GM23338 (cell line): ENCODE measurements around the gene LRRC63. TPM values are rescaled to one million over a fixed set of nuclear protein-coding genes. Genes with fewer than 3 reads are reported as not detected.
A peak's percentile ranks its signal among the peaks of the same experiment; 100 is the strongest.

Source experiments
- ATAC-seq: fragments of 200-7000 bp; cut with Tn5 transposase; 3 replicates; pipeline ENCODE4 v1.9.1; 2020
- DNase-seq: peaks from one replicate; pipeline ENCODE4 v3.0.0-alpha.2; 2015; ENCODE audit warnings: low spot score
- H2AFZ ChIP-seq: fragments of 200-600 bp; sonication (generic); 2 replicates; pipeline ENCODE4 v1.8.0; 2016; ENCODE audit warnings: antibody characterized with exemption, mild to moderate bottlenecking, moderate library complexity
- H3F3A ChIP-seq: fragments of 200-600 bp; sonication (generic); replicated peaks from 2 replicates; pipeline ENCODE4 v1.8.0; 2017; ENCODE audit warnings: antibody characterized with exemption, mixed run types, low read depth
- H3K27ac ChIP-seq: fragments of 200-600 bp; sonication (generic); 2 replicates; pipeline ENCODE4 v1.6.1; 2016; ENCODE audit warnings: low read depth
- H3K27me3 ChIP-seq: fragments of 200-600 bp; sonication (generic); 2 replicates; pipeline ENCODE4 v1.8.0; 2016; ENCODE audit warnings: mild to moderate bottlenecking, mixed run types, moderate library complexity; ENCODE audit not compliant: insufficient read depth
- H3K36me3 ChIP-seq: fragments of 200-600 bp; sonication (generic); 2 replicates; pipeline ENCODE4 v1.8.0; 2016; ENCODE audit warnings: mild to moderate bottlenecking; ENCODE audit not compliant: insufficient read depth
- H3K4me1 ChIP-seq: fragments of 200-600 bp; sonication (generic); 2 replicates; pipeline ENCODE4 v1.8.0; 2016; ENCODE audit warnings: mild to moderate bottlenecking, moderate library complexity; ENCODE audit not compliant: insufficient read depth
- H3K4me2 ChIP-seq: fragments of 200-600 bp; sonication (generic); 2 replicates; pipeline ENCODE4 v1.7.1; 2017; ENCODE audit warnings: mixed run types
- H3K4me3 ChIP-seq: fragments of 200-600 bp; sonication (generic); 2 replicates; pipeline ENCODE4 v1.6.1; 2016; ENCODE audit warnings: mixed run types
- H3K79me2 ChIP-seq: fragments of 200-600 bp; sonication (generic); replicated peaks from 2 replicates; pipeline ENCODE4 v1.8.0; 2017; ENCODE audit warnings: mild to moderate bottlenecking; ENCODE audit not compliant: insufficient read depth
- H3K9me2 ChIP-seq: fragments of 200-600 bp; sonication (generic); 2 replicates; pipeline ENCODE4 v1.8.0; 2017; ENCODE audit not compliant: insufficient read depth
- H4K20me1 ChIP-seq: fragments of 200-600 bp; sonication (generic); replicated peaks from 2 replicates; pipeline ENCODE4 v1.8.0; 2017; ENCODE audit warnings: mild to moderate bottlenecking; ENCODE audit not compliant: insufficient read depth
- H3K27ac Mint-ChIP-seq: 2 replicates; pipeline ENCODE4 v1.8.0; 2020; ENCODE audit warnings: inconsistent platforms, mild to moderate bottlenecking, moderate library complexity, mixed read lengths
- H3K27me3 Mint-ChIP-seq: 3 replicates; pipeline ENCODE4 v1.8.0; 2022; ENCODE audit warnings: low read depth, mild to moderate bottlenecking, moderate library complexity, mixed read lengths, inconsistent platforms; ENCODE audit not compliant: insufficient read depth, poor library complexity
- H3K36me3 Mint-ChIP-seq: 3 replicates; pipeline ENCODE4 v1.8.0; 2021; ENCODE audit warnings: low read depth, mild to moderate bottlenecking, inconsistent platforms, moderate library complexity, mixed read lengths
- H3K4me1 Mint-ChIP-seq: 3 replicates; pipeline ENCODE4 v1.8.0; 2020; ENCODE audit warnings: mild to moderate bottlenecking, inconsistent platforms, mixed read lengths
- H3K4me3 Mint-ChIP-seq: 3 replicates; pipeline ENCODE4 v1.8.0; 2021; ENCODE audit warnings: moderate library complexity, mild to moderate bottlenecking, inconsistent platforms, mixed read lengths
- H3K9me3 Mint-ChIP-seq: 3 replicates; pipeline ENCODE4 v1.8.0; 2020; ENCODE audit warnings: moderate library complexity, mild to moderate bottlenecking, inconsistent platforms, mixed read lengths
- CREB1 ChIP-seq: fragments of 250-450 bp; sonication (Bioruptor Pico); IDR thresholded peaks from 2 replicates; pipeline ENCODE4 v1.5.0; 2020; ENCODE audit warnings: low read depth, mild to moderate bottlenecking, moderate library complexity
- EZH2phosphoT487 ChIP-seq: fragments of 200-600 bp; sonication (generic); IDR thresholded peaks from one replicate; pipeline ENCODE4 v1.8.1; 2018; ENCODE audit warnings: antibody characterized with exemption; ENCODE audit not compliant: unreplicated experiment
- POLR2AphosphoS5 ChIP-seq: IDR thresholded peaks from 2 replicates; pipeline ENCODE4 v1.6.1; 2016; ENCODE audit warnings: antibody characterized with exemption, low read depth
- ZNF114 ChIP-seq: fragments of 250-450 bp; sonication (Bioruptor Pico); IDR thresholded peaks from 2 replicates; pipeline ENCODE4 v1.5.0; 2020; ENCODE audit warnings: mild to moderate bottlenecking, moderate library complexity
- polyA plus RNA-seq: library from polyadenylated mRNA; unstranded; fragments of >200 nt; fragmentation: Nextera tagmentation; extraction: Ambion mirVana; gene quantifications from 2 replicates; pipeline ENCODE4 v1.2.1, GENCODE V29; 2016
- total RNA-seq: library from RNA; depleted of rRNA; stranded (reverse); fragments of >200 nt; shearing (Covaris generic); gene quantifications from 2 replicates; pipeline ENCODE4 v1.2.3, GENCODE V29; 2014
- TF ChIP-seq, protein P1 (sequence below), 2 experiments: fragments of 200-600 bp in 1 of 2; sonication (generic) in 1 of 2; conservative IDR thresholded peaks; 2 replicates each; pipeline versions ENCODE4 v1.5.1 to v1.6.1; 2016 to 2017; ENCODE audit warnings: antibody characterized with exemption in 2 of 2, low read depth in 2 of 2, mild to moderate bottlenecking in 2 of 2, moderate library complexity in 1 of 2
- TF ChIP-seq, protein P2 (sequence below): IDR thresholded peaks from one replicate; pipeline ENCODE4 v1.6.1; 2018; ENCODE audit warnings: antibody characterized with exemption; ENCODE audit not compliant: unreplicated experiment
- TF ChIP-seq, protein P3 (sequence below): fragments of 250-450 bp; sonication (Bioruptor Pico); IDR thresholded peaks from 2 replicates; pipeline ENCODE4 v1.5.0; 2020; ENCODE audit warnings: mild to moderate bottlenecking, moderate library complexity
- TF ChIP-seq, protein P4 (sequence below): IDR thresholded peaks from 2 replicates; pipeline ENCODE4 v1.6.1; 2016; ENCODE audit warnings: antibody characterized with exemption

The LRRC63 gene
- total and polyA plus RNA-seq, 2 experiments from 2014 or later: not detected

DNA sequence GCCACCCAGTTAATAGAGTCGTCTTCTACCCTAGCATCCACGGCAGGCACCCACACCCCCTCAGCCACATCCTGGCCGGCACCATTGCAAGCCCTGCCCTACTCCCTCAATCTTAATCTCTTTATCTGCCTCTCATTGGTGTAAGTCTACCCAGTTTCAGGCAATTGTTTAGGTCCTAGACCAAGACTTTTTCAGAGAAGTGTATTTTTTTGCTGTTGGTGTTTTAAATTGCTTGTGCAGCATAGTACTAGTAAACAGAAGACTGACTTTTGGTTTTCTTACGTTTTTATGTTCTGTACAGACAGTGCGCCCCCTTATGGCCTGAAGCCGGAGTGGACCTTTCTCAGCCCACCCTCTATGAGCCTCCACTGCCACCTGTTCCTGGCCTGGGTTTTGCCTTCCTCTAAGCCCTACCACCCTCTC lies 27.4 kb upstream of the LRRC63 start:
- TF ChIP-seq, protein P1, sequence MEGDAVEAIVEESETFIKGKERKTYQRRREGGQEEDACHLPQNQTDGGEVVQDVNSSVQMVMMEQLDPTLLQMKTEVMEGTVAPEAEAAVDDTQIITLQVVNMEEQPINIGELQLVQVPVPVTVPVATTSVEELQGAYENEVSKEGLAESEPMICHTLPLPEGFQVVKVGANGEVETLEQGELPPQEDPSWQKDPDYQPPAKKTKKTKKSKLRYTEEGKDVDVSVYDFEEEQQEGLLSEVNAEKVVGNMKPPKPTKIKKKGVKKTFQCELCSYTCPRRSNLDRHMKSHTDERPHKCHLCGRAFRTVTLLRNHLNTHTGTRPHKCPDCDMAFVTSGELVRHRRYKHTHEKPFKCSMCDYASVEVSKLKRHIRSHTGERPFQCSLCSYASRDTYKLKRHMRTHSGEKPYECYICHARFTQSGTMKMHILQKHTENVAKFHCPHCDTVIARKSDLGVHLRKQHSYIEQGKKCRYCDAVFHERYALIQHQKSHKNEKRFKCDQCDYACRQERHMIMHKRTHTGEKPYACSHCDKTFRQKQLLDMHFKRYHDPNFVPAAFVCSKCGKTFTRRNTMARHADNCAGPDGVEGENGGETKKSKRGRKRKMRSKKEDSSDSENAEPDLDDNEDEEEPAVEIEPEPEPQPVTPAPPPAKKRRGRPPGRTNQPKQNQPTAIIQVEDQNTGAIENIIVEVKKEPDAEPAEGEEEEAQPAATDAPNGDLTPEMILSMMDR (conservative IDR thresholded peaks at IDR 0.05; ENCODE audit: low read depth in 2 of 2): peak; percentile 80 to 89
- TF ChIP-seq EZH2phosphoT487: no peak
- H3K27ac ChIP-seq: no peak overlapping the region
- H3K9me2 ChIP-seq: no peaks in the 10 kb centered on the region
- DNase-seq (peak; percentile 81), ATAC-seq (peak; percentile 98)
- no peaks in the 10 kb centered on the region for H3K79me2 ChIP-seq
- Mint-ChIP-seq H3K4me1 (peaks cover 13% of the 10 kb centered on the region; the same call in 2 of the 3 replicates), H3K9me3 (no peaks in the 10 kb centered on the region), H3K36me3 (no peaks in the 10 kb centered on the region), H3K4me3 (no peak overlapping the region), H3K27ac (no peak overlapping the region), H3K27me3 (peaks cover 9% of the 10 kb centered on the region)
- no peaks in the 10 kb centered on the region for H3K27me3 ChIP-seq
- H3F3A ChIP-seq: no peaks in the 10 kb centered on the region
- H3K4me2 ChIP-seq: no peak overlapping the region
- H4K20me1 ChIP-seq: no peaks in the 10 kb centered on the region
- H3K36me3 ChIP-seq: no peaks in the 10 kb centered on the region
- H3K4me1 ChIP-seq: peaks cover 10% of the 10 kb centered on the region
- H3K4me3 ChIP-seq: no peak overlapping the region
- peak overlapping the region; percentile 92; the same call in 1 of the 2 replicates for H2AFZ ChIP-seq

DNA sequence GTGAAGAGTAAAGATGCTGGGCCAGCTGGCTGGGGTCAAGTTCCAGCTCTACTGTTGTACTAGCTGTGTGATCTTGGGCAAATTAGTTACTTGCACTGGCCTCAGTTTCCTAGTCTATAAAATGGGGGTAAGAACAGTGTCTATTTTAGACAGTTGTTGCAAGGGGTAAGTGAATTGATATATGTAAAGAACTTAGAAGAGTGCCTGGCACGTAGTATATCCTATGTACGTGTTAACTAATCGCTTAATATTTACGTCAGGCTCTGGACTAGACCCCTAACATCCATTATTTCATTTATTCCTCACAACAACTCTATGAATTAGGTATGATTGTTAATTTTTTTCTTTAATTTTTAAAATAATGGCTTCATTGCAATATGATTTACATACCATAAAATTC lies 26.1 kb upstream of the LRRC63 start:
- H3K4me1 Mint-ChIP-seq: peaks cover 3% of the 10 kb centered on the region; the same call in 1 of the 3 replicates
- no peaks in the 10 kb centered on the region for H3K4me1 ChIP-seq
- no peaks in the 10 kb centered on the region for H3K36me3 Mint-ChIP-seq
- H3K4me2 ChIP-seq: no peak overlapping the region
- H3K4me3 Mint-ChIP-seq: no peak overlapping the region
- no peaks in the 10 kb centered on the region for H3K36me3 ChIP-seq
- H3F3A ChIP-seq: no peaks in the 10 kb centered on the region
- ATAC-seq: no peak
- no peak for DNase-seq
- peaks cover 9% of the 10 kb centered on the region for H3K27me3 Mint-ChIP-seq
- no peaks in the 10 kb centered on the region for H3K9me2 ChIP-seq
- H2AFZ ChIP-seq: no peak overlapping the region
- no peaks in the 10 kb centered on the region for H3K79me2 ChIP-seq
- peaks cover 3% of the 10 kb centered on the region; the same call in 1 of the 2 replicates for H4K20me1 ChIP-seq
- no peak overlapping the region for H3K4me3 ChIP-seq
- no peaks in the 10 kb centered on the region for H3K27me3 ChIP-seq
- no peak overlapping the region for H3K27ac ChIP-seq
- H3K27ac Mint-ChIP-seq: no peak overlapping the region
- H3K9me3 Mint-ChIP-seq: no peaks in the 10 kb centered on the region
- TF ChIP-seq, protein P2, sequence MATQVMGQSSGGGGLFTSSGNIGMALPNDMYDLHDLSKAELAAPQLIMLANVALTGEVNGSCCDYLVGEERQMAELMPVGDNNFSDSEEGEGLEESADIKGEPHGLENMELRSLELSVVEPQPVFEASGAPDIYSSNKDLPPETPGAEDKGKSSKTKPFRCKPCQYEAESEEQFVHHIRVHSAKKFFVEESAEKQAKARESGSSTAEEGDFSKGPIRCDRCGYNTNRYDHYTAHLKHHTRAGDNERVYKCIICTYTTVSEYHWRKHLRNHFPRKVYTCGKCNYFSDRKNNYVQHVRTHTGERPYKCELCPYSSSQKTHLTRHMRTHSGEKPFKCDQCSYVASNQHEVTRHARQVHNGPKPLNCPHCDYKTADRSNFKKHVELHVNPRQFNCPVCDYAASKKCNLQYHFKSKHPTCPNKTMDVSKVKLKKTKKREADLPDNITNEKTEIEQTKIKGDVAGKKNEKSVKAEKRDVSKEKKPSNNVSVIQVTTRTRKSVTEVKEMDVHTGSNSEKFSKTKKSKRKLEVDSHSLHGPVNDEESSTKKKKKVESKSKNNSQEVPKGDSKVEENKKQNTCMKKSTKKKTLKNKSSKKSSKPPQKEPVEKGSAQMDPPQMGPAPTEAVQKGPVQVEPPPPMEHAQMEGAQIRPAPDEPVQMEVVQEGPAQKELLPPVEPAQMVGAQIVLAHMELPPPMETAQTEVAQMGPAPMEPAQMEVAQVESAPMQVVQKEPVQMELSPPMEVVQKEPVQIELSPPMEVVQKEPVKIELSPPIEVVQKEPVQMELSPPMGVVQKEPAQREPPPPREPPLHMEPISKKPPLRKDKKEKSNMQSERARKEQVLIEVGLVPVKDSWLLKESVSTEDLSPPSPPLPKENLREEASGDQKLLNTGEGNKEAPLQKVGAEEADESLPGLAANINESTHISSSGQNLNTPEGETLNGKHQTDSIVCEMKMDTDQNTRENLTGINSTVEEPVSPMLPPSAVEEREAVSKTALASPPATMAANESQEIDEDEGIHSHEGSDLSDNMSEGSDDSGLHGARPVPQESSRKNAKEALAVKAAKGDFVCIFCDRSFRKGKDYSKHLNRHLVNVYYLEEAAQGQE: no peak
- TF ChIP-seq, protein P3, sequence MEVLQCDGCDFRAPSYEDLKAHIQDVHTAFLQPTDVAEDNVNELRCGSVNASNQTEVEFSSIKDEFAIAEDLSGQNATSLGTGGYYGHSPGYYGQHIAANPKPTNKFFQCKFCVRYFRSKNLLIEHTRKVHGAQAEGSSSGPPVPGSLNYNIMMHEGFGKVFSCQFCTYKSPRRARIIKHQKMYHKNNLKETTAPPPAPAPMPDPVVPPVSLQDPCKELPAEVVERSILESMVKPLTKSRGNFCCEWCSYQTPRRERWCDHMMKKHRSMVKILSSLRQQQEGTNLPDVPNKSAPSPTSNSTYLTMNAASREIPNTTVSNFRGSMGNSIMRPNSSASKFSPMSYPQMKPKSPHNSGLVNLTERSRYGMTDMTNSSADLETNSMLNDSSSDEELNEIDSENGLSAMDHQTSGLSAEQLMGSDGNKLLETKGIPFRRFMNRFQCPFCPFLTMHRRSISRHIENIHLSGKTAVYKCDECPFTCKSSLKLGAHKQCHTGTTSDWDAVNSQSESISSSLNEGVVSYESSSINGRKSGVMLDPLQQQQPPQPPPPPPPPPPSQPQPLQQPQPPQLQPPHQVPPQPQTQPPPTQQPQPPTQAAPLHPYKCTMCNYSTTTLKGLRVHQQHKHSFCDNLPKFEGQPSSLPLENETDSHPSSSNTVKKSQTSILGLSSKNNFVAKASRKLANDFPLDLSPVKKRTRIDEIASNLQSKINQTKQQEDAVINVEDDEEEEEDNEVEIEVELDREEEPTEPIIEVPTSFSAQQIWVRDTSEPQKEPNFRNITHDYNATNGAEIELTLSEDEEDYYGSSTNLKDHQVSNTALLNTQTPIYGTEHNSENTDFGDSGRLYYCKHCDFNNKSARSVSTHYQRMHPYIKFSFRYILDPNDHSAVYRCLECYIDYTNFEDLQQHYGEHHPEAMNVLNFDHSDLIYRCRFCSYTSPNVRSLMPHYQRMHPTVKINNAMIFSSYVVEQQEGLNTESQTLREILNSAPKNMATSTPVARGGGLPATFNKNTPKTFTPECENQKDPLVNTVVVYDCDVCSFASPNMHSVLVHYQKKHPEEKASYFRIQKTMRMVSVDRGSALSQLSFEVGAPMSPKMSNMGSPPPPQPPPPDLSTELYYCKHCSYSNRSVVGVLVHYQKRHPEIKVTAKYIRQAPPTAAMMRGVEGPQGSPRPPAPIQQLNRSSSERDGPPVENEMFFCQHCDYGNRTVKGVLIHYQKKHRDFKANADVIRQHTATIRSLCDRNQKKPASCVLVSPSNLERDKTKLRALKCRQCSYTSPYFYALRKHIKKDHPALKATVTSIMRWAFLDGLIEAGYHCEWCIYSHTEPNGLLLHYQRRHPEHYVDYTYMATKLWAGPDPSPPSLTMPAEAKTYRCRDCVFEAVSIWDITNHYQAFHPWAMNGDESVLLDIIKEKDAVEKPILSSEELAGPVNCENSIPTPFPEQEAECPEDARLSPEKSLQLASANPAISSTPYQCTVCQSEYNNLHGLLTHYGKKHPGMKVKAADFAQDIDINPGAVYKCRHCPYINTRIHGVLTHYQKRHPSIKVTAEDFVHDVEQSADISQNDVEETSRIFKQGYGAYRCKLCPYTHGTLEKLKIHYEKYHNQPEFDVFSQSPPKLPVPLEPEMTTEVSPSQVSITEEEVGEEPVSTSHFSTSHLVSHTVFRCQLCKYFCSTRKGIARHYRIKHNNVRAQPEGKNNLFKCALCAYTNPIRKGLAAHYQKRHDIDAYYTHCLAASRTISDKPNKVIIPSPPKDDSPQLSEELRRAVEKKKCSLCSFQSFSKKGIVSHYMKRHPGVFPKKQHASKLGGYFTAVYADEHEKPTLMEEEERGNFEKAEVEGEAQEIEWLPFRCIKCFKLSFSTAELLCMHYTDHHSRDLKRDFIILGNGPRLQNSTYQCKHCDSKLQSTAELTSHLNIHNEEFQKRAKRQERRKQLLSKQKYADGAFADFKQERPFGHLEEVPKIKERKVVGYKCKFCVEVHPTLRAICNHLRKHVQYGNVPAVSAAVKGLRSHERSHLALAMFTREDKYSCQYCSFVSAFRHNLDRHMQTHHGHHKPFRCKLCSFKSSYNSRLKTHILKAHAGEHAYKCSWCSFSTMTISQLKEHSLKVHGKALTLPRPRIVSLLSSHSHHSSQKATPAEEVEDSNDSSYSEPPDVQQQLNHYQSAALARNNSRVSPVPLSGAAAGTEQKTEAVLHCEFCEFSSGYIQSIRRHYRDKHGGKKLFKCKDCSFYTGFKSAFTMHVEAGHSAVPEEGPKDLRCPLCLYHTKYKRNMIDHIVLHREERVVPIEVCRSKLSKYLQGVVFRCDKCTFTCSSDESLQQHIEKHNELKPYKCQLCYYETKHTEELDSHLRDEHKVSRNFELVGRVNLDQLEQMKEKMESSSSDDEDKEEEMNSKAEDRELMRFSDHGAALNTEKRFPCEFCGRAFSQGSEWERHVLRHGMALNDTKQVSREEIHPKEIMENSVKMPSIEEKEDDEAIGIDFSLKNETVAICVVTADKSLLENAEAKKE (CRISPR knock-in tag): no peak
- no peak for TF ChIP-seq ZNF114 (CRISPR knock-in tag)
- TF ChIP-seq POLR2AphosphoS5: no peak
- no peak for TF ChIP-seq CREB1
- TF ChIP-seq, protein P4, sequence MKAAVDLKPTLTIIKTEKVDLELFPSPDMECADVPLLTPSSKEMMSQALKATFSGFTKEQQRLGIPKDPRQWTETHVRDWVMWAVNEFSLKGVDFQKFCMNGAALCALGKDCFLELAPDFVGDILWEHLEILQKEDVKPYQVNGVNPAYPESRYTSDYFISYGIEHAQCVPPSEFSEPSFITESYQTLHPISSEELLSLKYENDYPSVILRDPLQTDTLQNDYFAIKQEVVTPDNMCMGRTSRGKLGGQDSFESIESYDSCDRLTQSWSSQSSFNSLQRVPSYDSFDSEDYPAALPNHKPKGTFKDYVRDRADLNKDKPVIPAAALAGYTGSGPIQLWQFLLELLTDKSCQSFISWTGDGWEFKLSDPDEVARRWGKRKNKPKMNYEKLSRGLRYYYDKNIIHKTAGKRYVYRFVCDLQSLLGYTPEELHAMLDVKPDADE: no peak
